ENCODE results near the gene MAFF.

GRCh38 chr22:38249803-38250642, 48.2 kb downstream of the MAFF start:
- TF ChIP-seq SPI1 (IDR thresholded peaks at IDR 0.05; ENCODE audit: borderline replicate concordance, low read depth) = no peak
- no peak for TF ChIP-seq CTCF (IDR thresholded peaks at IDR 0.05; ENCODE audit: insufficient read depth, low read length)
